NT2/D1 (cell line): ENCODE measurements around the gene YEATS2.
"Not testable (repeated sequence)": the region's sequence is repeated elsewhere in the genome, so short reads cannot be mapped to it uniquely, and the experiment has no call there.

Source experiments
- SUZ12 ChIP-seq: IDR thresholded peaks from 2 replicates; pipeline ENCODE4 v1.6.1; 2011; ENCODE audit not compliant: insufficient read length, insufficient read depth; ENCODE audit errors: extremely low read depth
- YY1 ChIP-seq: IDR thresholded peaks from 2 replicates; pipeline ENCODE4 v1.6.1; 2011; ENCODE audit not compliant: insufficient read length, insufficient read depth
- ZNF274 ChIP-seq: IDR thresholded peaks from 2 replicates; pipeline ENCODE4 v1.6.1; 2011; ENCODE audit warnings: mild to moderate bottlenecking, low read depth, low read length

DNA sequence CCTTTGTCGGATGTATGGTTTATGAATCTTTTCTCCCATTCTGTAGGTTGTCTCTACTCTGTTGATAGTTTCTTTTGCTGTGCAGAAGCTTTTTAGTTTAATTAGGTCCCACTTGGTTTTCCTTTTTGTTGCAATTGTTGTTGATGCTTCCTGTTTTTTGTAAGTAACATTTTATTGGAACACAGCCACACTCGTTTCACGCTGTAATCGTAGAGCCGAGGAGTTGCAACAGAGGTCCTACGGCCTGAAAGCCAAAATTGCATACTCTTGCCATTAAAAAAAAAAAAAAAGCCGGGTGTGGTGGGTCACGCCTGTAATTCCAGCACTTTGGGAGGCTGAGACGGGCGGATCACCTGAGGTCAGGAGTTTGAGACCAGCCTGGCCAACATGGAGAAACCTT, 86.9 kb downstream of the YEATS2 start:
- TF ChIP-seq SUZ12, YY1, ZNF274: not testable (repeated sequence)
